ACC112 (cell line): ENCODE data around the gene STXBP1.

Source experiments
- H2AFZ ChIP-seq: fragments of 200-600 bp; sonication (generic); one replicate; pipeline ENCODE4 v1.6.0; 2017; ENCODE audit warnings: antibody characterized with exemption, low read length; ENCODE audit not compliant: unreplicated experiment
- H3K27ac ChIP-seq: fragments of 200-600 bp; sonication (generic); 2 replicates; pipeline ENCODE4 v1.5.1; 2014; ENCODE audit warnings: low read depth, mild to moderate bottlenecking, antibody characterized with exemption, low read length, moderate library complexity
- H3K27me3 ChIP-seq: fragments of 200-600 bp; sonication (generic); 2 replicates; pipeline ENCODE4 v1.6.1; 2014; ENCODE audit warnings: mild to moderate bottlenecking, antibody characterized with exemption, low read length, moderate library complexity, mixed read lengths; ENCODE audit not compliant: insufficient read depth
- H3K36me3 ChIP-seq: fragments of 200-600 bp; sonication (generic); 2 replicates; pipeline ENCODE4 v1.6.1; 2016; ENCODE audit warnings: mild to moderate bottlenecking, antibody characterized with exemption, low read length, moderate library complexity, mixed read lengths; ENCODE audit not compliant: insufficient read depth
- H3K4me1 ChIP-seq: fragments of 200-600 bp; sonication (generic); one replicate; pipeline ENCODE4 v1.6.1; 2016; ENCODE audit warnings: low read length, mixed read lengths; ENCODE audit not compliant: insufficient read depth, unreplicated experiment, control insufficient read depth
- H3K4me3 ChIP-seq: fragments of 200-600 bp; sonication (generic); 2 replicates; pipeline ENCODE4 v1.5.1; 2014; ENCODE audit warnings: mild to moderate bottlenecking, low read depth, low read length
- H3K79me2 ChIP-seq: fragments of 200-600 bp; sonication (generic); one replicate; pipeline ENCODE4 v1.6.0; 2016; ENCODE audit warnings: low read length; ENCODE audit not compliant: control insufficient read depth, unreplicated experiment, insufficient read depth

STXBP1 gene

DNA sequence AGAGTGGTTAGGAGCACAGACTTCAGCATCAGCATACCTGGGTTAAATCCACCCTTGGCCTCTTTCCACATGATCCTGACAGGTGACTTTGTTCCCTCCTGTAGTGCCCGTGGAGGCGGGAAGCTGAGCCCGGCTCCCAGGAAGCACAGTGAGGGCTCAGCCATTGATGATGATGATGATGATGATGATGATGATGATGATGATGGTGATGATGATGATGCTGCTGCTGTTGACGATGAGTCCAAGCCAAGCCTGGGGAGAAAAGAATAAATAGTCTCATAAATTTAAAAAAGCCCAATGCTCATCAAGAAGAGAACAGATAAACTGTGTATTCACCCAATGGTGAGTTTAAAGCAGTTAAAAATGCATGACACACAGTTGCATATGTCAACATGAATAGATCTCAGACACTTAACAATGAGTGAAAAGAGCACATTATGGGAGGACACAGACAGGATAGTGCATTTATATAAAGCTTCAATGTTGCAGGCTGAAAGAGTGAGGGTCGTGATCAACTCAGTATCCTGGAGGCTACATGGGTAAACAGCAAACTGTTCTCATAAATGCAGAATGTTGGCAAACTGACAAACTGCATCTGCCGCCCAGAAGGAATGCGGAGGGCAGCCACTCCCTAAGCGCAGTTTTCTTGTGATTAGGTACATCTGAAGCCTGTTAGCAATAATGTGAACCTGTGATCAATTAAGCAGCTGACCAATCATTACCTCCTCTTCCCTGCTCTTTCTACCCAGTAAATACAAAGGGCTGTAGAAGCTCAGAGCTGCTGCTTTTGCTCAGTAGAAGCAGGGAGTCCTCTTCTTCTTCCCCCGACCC is 83.0 kb downstream of the STXBP1 start:
- Histone ChIP-seq H3K27me3 (no peaks in the 10 kb centered on the region), H2AFZ (no peak overlapping the region), H3K27ac (no peak overlapping the region), H3K4me1 (peaks cover 6% of the 10 kb centered on the region), H3K36me3 (no peaks in the 10 kb centered on the region; the same call in 1 of the 2 replicates), H3K4me3 (no peak overlapping the region), H3K79me2 (no peaks in the 10 kb centered on the region)

DNA sequence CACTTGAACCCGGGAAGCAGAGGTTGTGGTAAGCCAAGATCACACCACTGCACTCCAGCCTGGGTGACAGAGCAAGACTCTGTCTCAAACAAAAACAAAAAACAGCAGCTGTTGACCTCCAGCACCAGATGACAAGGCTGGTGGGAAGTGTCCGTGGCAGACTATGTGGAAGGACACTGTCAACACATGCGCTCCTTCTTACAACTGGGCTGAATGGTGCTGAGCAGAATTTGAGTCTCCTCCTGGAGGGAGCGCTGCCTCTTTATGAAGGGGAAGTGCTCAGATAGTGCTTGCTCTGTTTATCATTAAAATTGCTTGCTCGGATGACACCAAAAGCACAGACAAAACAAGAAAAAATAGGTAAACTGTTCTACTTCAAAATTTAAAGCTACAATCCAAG is 85.5 kb downstream of the STXBP1 start:
- Histone ChIP-seq H3K4me3 (no peak overlapping the region), H2AFZ (no peak overlapping the region), H3K27me3 (no peaks in the 10 kb centered on the region), H3K36me3 (no peaks in the 10 kb centered on the region; the same call in 1 of the 2 replicates), H3K79me2 (no peaks in the 10 kb centered on the region), H3K4me1 (peaks cover 6% of the 10 kb centered on the region), H3K27ac (no peak overlapping the region)

DNA sequence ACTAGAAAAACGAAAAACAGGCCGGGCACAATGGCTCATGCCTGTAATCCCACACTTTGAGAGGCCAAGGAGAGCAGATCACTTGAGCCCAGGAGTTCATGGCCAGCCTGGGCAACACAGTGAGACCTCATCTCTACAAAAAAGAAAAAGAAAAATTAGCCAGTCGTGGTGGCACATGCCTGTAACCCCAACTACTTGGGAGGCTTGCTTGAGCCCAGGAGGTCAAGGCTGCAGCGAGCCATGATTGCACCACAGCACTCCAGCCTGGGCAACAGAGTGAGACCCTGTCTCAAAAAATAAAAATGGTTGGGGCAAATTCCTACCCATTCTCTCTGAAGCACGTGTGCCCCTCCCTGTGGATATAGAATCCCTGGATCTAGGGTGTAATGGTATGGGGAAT is 86.3 kb downstream of the STXBP1 start:
- no peaks in the 10 kb centered on the region; the same call in 1 of the 2 replicates for H3K36me3 ChIP-seq

DNA sequence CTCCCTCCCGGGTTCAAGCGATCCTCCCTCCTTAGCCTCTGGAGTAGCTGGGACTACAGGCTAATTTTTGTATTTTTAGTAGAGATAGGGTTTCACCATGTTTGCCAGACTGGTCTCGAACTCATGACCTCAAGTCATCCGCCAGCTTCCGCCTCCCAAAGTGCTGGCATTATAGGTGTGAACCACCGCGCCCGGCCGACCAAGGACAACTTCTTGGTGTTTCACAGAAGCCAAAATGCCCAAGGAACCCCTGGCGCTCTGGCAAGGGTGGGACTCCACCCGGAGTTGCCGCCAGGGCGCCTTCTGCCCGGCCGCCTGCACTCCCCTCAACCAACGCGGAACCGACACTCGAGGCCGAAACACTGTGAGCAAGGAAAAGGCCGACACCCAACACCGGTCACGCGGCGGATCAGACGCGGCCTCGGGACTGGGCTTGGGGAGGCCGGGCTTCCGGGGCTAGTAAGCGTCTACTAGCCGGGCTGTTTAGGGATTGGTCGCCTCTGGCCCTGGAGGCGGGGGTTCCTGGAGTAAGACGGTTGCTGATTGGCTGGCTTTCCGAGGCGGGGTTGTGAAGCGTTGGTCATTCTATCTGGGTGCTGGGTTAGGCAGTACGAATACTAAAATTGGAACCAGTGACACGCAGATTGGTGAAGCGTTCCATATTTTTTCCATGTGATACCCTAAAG is 87.1 kb downstream of the STXBP1 start:
- no peak overlapping the region for H2AFZ ChIP-seq
- H3K4me3 ChIP-seq = peak overlapping the region; percentile 70
- H3K36me3 ChIP-seq = no peaks in the 10 kb centered on the region
- H3K27ac ChIP-seq = peak overlapping the region; percentile 75
- no peaks in the 10 kb centered on the region for H3K79me2 ChIP-seq
- H3K4me1 ChIP-seq = peaks cover 6% of the 10 kb centered on the region
- no peaks in the 10 kb centered on the region for H3K27me3 ChIP-seq

More for the DNA sequence above, 86.3 kb downstream of the STXBP1 start:
- Histone ChIP-seq H3K4me3 (peak overlapping the region; percentile 70; the same call in 1 of the 2 replicates), H2AFZ (no peak overlapping the region), H3K4me1 (peaks cover 6% of the 10 kb centered on the region), H3K27ac (no peak overlapping the region), H3K79me2 (no peaks in the 10 kb centered on the region), H3K27me3 (no peaks in the 10 kb centered on the region)

DNA sequence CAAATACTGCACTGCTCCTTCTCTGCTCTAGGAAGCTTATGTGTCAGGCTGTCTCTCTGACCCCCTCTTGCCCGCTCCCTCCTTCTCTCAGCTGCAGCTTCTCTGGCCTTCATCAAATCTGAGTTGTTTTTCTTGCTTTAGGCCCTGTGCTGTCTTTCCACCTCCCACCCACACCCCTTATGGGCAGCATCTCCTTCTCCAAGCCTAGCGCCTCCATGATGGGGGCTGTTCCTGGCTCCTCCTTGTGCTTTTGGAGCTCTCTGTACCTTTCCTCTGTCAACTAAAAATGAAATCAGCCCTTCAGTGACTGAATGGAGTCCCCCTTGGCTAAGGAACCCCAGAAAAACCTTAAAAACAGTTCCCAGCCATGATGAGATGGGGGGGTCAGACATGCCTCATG is 88.1 kb downstream of the STXBP1 start:
- H3K27ac ChIP-seq = no peak overlapping the region
- H3K79me2 ChIP-seq = no peaks in the 10 kb centered on the region

DNA sequence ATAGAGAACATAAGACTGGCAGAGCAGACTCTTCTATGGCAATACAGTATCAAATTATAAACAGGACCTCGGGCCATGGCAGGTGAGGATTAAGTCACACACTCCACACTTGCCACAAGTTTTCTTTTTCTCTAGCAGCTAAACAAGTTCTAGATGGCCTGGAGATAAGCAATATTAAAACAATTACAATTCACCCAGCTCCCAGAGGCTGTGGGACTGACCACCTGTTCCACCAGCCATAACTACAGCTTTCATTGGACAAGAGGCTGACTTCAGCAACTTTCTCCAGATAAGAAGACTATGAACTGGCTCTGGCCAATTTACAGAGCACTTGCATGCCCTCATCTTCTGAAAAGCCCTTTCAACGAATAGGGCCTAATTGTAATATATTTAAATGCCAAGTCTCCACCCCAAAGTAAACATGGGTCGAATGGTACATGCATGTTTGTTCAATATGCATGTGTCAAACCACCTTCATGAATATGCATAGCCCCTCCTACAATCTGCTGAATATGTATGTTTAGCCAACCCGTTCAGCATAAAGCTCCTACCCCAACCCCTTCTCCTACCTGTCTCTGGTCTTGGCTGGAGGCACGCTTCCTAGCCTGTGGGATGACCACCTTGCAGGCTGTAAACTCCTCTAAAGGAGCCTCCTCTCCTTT is 88.6 kb downstream of the STXBP1 start:
- Histone ChIP-seq H3K36me3 (no peaks in the 10 kb centered on the region), H3K4me1 (peaks cover 3% of the 10 kb centered on the region), H3K27me3 (no peaks in the 10 kb centered on the region), H3K27ac (no peak overlapping the region), H3K79me2 (no peaks in the 10 kb centered on the region), H2AFZ (no peak overlapping the region), H3K4me3 (no peak overlapping the region)

More for the DNA sequence above, 88.1 kb downstream of the STXBP1 start:
- peaks cover 6% of the 10 kb centered on the region for H3K4me1 ChIP-seq
- H3K27me3 ChIP-seq = no peaks in the 10 kb centered on the region
- H3K4me3 ChIP-seq = no peak overlapping the region
- H3K36me3 ChIP-seq = no peaks in the 10 kb centered on the region
- H2AFZ ChIP-seq = no peak overlapping the region

DNA sequence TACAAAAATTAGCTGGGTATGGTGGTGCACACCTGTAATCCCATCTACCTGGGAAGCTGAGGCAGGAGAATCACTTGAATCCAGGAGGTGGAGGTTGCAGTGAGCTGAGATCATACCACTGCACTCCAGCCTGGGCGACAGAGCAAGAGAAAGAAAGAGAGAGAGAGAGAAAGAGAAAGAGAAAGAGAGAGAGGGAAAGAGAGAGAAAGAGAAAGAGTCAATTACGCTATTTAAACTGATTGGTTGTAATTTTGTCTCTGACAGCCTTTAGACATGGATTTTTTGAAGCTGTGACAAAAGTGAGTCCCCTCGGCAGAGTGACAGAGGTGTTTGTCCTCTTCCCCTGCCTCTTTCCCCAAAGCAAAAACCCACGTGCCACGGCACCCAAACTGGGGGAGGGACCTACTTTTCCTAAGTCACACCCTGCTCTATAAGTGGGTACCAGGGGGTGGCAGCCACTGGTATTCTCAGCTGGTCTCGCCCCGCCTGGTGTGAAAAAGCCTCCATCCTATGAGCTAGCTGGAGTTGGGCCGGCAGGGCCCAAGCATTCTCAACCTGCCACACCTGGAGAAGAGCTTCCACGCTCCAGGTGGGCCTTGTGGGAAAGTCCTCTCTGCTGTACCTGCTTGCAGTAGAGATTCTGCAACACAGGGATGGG is 91.3 kb downstream of the STXBP1 start:
- Histone ChIP-seq H2AFZ (no peak overlapping the region), H3K27me3 (no peaks in the 10 kb centered on the region), H3K36me3 (0 out of 2 replicates have a peak, but pooled peaks cover under 1% of the 10 kb centered on the region), H3K79me2 (no peaks in the 10 kb centered on the region), H3K4me3 (no peak overlapping the region), H3K4me1 (peaks cover 3% of the 10 kb centered on the region), H3K27ac (no peak overlapping the region)

DNA sequence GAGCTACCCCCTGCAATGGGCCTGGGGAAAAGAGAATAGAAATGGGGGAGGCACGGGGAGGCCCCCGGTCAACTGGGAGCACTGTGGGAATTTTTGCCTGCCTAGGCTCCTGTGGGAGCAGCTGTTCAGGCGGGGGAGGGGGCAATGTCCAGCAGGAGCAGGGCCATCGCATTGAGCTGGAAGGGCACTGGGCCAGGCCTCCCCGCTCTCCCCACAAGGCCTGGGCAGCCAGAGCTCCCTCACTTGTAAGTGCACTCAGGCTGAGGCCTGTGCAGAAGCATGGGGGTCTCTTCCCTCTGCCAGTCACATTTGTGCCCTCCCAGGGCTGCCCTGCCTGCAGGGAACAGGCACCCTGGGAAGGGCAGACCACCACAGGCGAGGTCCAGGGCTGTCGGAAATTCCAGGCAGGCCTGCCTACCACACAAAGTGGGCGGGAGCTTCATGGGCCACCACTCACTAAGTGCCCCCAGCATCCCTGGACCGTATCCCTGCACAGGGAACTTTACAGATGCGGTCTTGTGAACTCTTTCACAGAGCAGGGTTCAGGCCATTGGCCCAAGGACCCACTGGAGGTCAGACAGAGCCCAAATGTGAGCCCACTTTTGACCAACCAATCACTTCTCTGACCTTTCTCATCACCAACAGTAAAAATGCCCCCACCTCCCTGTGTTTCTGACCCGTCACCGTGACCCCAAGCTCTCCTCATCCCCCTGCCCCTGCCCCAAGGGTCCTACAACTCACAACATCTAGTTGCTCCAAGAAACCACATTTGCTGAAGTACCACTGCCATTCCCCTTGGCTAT is 93.7 kb downstream of the STXBP1 start:
- no peak overlapping the region for H2AFZ ChIP-seq
- H3K4me1 ChIP-seq = no peaks in the 10 kb centered on the region

DNA sequence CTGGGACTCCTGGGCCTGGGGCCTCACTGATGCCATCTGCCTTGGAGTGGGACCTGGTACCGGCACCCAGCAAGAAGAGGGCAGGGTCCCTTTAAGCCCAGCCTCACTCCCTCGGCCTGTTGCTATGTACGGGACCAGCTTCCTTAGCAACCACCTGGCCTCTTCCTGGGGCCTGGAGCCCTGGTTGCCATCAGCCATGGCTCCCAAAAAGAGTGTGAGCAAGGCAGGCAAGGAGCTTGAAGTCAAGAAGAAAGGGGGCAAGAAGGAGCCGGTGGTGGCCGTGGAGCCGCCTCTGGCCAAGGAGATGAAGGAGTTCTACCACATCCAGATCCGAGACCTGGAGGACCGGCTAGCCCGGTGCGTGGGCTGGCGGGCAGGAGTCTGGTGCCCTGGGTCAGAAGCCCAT is 94.8 kb downstream of the STXBP1 start, which contains the start of gene CFAP157:
Gene CFAP157, plus strand, starts transcription at position 153 of the 406 bp plus-strand sequence. Its CDS starts 44 bp downstream, at position 197.
- no peaks in the 10 kb centered on the region for H3K27me3 ChIP-seq
- H2AFZ ChIP-seq = no peak within 1 kb of the TSS
- H3K4me1 ChIP-seq = no peaks in the 10 kb centered on the region
- no peak within 1 kb of the TSS for H3K4me3 ChIP-seq
- H3K79me2 ChIP-seq = no peaks in the 10 kb centered on the region
- no peak within 1 kb of the TSS for H3K27ac ChIP-seq
- H3K36me3 ChIP-seq = peaks cover 5% of the 10 kb centered on the region; the same call in 1 of the 2 replicates

More for the DNA sequence above, 93.7 kb downstream of the STXBP1 start:
- H3K27me3 ChIP-seq = no peaks in the 10 kb centered on the region
- no peak overlapping the region for H3K4me3 ChIP-seq
- no peak overlapping the region for H3K27ac ChIP-seq
- no peaks in the 10 kb centered on the region for H3K79me2 ChIP-seq
- peaks cover 5% of the 10 kb centered on the region; the same call in 1 of the 2 replicates for H3K36me3 ChIP-seq
